Measurements from ENCODE around the gene PARP9. TPM values are rescaled to one million over a fixed set of nuclear protein-coding genes. Genes with fewer than 3 reads are reported as not detected.
"Not testable (repeated sequence)": the region's sequence is repeated elsewhere in the genome, so short reads cannot be mapped to it uniquely, and the experiment has no call there.

The PARP9 gene
- total RNA-seq, 1 donor from 2014 or later, result 41.5 TPM

DNA sequence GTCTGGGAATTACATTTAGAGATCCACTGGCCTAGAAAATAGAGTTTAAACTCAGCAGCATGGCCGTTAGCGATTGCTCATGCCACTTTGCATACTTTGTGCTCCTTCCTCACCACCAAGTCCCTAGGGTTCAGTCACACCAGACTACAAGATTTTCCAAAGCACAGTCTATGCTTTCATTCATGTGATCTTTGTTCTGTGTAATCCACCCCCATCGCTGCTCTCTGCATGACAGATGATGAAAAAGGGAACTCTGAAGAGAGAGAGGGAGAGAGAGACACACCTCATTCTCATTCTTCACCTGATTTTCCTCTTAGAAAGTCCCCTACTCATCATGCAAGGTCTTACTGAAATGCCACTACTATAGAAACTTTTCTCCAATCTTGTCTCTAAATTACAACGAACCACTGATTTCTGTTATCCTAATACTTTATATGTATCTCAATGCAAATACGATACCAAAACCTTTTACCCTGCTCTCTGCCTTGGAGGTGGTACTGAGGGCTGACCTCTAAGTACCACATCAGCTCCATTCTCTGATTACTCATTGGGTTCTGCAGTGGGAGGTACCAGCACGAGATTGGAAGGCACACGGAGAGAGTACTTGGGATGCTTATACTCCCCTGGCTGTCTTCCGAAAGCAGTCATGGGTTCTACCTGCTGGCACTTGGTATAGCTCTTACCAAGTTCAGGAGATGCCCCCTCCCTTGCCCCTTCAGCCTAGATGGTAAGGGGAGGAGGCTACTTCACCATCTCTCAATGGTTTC, 12.3 kb upstream of the PARP9 start:
- DNase-seq (ENCODE audit: low read depth), result peak; percentile 18

DNA sequence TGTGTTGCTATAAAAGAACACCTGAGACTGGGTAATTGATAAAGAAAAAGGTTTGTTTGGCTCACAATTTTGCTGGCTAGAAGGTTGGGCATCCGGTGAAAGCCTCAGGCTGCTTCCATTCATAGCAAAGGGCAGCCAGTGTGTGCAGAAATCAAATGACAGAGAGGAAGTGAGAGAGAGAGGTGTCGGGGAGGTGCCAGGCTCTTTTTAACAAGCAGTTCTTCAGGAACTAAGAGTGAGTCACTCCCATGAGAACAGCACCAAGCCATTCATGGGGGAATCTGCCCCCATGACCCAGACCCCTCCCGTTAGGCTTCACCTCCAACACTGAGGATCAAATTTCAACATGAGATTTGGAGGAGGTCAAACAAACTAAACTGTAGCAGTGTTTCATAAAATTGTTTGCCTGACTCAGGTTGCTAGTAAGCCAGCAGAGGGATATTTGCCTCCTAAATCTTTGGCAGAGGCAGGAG, 8.9 kb upstream of the PARP9 start:
- peak; percentile 92 for DNase-seq (ENCODE audit: low read depth)

DNA sequence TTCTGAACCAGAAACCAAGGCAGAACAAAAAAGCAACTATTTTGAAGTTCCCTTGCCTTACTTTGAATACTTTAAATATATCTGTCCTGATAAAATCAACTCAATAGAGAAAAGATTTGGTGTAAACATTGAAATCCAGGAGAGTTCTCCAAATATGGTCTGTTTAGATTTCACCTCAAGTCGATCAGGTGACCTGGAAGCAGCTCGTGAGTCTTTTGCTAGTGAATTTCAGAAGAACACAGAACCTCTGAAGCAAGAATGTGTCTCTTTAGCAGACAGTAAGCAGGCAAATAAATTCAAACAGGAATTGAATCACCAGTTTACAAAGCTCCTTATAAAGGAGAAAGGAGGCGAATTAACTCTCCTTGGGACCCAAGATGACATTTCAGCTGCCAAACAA, 4.7 kb upstream of the PARP9 start:
- no peak for DNase-seq (ENCODE audit: low read depth)

DNA sequence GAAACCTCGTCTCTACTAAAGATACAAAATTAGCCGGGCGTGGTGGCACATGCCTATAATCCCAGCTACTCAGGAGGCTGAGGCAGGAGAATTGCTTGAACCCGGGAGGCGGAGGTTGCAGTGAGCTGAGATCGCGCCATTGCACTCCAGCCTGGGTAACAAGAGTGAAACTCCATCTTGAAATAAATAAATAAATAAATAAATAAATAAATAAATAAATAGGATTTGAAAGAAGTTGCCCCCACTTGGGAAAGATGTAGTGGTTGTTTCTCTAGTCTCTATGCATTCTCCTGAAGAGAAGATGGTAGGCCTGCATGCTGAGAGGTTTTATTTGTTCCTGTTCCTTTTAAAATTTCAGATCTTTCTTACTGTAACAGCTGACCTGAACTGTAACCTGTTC, 4.0 kb upstream of the PARP9 start:
- not testable (repeated sequence) for DNase-seq (ENCODE audit: low read depth)

DNA sequence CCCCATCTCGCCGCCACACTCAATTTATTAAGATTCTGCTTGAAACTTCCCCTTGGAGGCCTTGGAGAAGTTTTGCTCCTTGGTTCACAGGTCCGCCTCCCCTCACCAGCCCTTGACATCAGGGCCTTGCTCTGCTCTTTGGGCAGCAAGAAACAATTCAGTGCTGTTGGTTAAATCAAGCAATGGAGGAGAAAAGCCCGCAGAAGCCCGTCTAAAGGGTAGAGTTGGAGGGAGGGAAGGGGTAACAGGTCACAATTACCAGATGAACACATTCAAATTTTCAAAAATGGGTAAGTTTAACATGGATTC, 429 bp downstream of the PARP9 start:
- DNase-seq (ENCODE audit: low read depth), result peak; percentile 16

DNA sequence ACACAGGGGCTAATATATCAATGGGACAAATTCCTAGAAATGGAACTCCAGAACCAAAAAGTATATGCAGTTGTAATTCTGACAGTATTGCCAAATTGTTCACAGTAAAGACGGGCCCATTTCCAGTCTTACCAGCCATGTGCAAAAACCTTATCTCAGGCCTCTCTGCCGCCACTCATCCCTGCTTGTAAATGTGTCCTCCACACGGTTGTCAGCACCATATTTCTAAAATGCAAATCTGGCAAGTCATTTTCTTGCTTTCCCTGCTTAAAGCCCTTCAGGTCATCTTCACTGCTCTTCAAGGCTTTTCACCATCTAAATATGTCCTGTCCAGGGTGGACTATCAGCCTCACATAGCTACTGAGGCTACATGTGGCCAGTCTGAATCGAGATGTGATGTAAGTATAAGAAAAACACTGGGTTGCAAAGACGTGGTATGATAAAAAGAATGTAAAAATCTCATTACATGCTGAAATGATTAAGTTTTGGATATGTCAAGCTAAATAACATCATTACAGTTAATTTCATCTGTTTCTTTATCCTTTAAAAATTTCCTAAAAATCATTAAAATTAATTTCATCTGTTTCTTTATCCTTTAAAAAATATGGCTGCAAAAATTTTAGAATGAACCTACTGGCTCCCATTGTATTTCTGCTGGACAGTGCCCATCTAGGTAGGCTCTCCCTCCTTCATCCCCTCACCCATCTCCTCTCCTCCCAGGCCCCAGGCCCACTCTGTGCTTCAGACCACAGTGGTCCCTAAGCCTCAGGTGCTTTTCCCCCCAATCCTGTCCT, 980 bp downstream of the PARP9 start:
- no peak for DNase-seq (ENCODE audit: low read depth)

DNA sequence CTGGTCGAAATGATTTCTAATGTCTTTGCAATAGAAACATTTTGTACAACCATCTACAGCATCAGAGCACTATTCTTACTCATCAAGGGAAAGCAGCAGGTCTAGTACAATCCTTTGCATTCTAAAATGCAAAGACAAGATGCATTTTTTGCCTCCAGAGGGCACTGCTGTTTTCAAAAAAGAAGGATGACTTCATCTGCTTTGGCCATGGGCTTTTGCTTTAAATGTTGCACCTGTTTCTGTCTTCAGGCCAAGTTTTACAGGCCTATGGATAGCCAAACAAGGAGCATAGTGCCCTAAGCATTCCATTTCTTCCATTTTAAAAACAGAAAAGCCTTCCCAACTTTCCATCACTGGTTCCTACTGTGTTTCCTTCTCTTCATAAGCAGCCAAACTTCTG, 3.4 kb downstream of the PARP9 start:
- peak; percentile 70 for DNase-seq (ENCODE audit: low read depth)

DNA sequence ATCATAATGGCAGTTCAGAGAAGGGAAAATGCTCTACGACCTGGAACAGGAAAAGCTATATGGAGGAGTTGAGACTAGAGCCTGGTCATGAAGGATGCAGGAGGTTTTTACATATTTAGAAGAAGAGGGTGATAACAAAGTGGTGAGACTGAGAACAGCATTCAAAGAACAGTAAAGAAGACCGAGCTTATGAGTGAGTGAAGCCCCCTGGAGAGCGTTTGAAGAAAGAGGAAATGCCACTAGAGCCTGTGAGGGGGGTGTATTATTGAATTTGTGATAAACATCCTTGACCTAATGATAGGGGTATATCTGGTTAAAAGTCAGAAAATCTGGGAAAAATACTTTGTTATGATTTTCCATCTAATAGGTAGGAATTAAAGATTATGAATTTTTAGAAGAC, 4.2 kb downstream of the PARP9 start:
- DNase-seq (ENCODE audit: low read depth), result no peak

DNA sequence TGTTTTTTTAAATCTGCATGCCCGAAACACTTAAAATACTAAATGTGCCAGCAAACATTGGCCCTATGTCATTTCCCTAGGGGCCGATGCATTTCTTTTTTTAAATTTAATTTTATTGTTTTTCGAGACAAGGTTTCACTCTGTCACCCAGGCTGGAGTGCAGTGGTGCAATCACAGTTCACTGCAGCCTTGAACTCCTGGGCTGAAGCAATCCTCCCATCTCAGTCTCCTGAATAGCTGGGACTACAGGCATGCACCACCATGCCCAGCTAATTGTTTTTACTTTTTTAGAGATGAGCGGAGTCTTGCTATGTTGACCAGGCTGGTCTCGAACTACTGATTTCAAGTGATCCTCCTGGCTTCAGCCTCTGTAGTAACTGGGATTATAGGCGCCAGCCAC, 5.5 kb downstream of the PARP9 start:
- DNase-seq (ENCODE audit: low read depth), result no peak

DNA sequence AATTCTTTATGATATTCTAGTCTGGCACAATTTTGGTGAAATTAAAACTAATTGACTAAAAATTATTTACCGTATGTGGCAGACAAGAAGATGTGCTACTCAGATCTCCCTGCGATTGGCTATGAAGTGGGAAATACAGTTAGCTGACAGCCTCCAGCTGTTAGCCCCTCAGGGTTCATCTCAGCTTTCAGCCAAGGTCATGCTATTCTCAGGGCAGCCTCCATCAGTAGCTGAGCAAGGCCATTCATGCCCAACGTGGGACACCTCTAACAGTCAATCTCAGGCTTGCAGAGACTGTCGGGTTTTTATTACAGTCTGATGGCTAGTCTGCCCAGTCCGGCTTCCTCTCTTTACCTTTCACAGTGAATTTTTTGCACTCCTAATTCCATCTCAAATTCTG, 6.7 kb downstream of the PARP9 start:
- no peak for DNase-seq (ENCODE audit: low read depth)

DNA sequence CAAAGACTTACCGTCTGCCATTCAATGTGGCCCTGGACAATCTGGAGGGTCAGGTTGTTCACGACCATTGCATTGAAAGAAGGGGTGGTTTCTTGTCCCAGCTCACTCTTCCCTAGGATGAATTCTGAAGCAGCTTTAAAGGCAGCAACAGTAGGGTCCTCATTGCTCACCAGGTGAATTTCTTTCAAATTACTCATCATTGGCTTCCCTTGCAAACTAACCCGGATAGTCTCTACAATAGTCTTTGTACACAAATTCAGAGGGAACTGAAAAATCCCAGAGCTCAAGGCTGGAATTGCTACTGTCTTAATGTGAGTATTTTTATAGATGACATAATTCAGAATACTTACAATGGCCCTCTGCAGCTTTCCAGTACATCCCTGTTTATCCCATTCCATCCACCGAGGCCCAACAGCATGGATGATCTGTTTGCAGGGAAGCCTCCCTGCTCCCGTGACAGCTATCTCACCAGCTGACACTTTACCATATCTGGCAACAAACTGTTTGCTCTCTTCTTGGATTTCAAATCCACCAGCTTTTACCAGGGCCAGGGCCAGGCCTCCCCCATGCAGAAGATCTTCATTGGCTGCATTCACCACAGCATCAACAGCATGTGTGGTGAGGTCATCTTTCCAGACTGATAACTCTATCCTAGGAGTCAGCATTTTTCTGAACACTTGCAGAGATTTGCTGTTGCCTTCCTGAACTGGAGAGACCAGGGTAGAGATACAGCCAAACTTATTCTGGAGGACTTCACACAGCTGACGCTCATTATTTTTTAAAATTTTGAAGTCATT, 8.6 kb downstream of the PARP9 start:
- DNase-seq (ENCODE audit: low read depth), result peak; percentile 17

DNA sequence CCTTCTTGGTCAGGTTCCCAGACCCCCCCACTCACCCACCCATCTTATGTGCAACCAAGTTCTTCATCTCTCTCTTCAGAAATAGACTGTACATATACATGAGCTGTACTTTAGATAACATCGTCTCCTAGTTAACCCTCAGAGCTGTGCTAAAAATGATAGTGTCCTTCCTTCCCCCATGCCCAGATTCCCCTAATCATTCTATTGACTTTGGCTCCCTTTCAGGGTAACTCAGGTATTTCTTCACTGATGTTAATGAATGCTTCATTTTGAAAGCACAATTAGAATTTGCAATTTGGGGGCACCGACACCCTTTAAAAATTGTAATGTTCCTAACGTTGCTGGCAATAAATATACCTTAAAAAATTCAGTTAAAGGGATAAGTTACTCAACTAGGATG, 10.9 kb downstream of the PARP9 start:
- no peak for DNase-seq (ENCODE audit: low read depth)

DNA sequence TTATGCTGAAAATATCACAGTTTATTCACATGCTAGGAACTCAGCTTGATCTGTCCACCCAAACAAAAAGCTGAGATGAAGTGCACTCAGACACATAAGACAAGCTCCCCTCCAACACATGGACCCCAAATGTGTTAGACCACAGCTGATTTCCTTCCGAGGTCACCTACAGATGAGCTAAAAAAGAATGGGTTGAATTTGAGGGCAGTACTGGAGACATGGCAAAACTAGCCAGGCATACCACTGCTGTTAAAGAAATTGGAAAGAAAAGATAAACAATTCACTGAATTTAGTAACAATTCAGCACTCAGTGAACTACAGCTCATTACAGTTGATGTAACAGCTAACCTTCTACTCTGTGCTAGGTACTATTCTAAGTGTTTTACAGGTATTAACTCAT, 15.5 kb downstream of the PARP9 start:
- DNase-seq (ENCODE audit: low read depth), result no peak

DNA sequence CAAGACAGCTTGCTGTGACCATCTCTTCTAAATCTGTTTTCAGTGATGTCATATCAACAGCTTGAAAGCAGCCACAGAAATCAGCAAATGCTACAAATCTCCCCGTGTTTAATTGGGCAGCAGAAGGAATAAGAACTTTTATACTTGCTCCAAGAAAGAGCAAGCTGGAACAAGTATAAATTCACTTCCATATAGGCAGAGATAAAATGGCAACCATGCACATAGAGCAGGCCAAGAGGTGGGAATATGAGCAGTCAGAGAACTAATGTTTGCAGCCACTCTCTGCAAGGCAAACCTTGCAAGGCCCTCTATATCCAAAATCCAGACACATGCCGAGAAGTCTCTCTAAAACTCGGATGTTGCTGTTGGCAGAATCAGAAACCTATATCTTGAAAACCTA, 16.0 kb downstream of the PARP9 start:
- no peak for DNase-seq (ENCODE audit: low read depth)

DNA sequence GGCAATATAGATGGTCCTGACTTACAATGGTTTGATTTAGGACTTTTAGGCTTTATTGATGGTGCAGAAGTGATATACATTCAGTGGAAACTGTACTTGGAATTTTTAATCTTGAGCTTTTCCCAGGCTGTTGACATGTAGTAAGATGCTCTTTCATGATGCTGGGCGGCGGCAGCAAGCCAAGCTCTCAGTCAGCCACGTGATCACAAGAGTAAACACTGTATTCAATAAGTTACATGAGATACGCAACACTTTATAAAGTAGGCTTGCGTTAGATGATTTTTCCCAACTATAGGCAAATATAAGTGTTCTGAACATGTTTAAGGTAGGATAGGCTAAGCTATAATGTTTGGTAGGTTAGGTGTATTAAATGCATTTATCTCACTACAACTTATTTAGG, 17.9 kb downstream of the PARP9 start:
- no peak for DNase-seq (ENCODE audit: low read depth)

DNA sequence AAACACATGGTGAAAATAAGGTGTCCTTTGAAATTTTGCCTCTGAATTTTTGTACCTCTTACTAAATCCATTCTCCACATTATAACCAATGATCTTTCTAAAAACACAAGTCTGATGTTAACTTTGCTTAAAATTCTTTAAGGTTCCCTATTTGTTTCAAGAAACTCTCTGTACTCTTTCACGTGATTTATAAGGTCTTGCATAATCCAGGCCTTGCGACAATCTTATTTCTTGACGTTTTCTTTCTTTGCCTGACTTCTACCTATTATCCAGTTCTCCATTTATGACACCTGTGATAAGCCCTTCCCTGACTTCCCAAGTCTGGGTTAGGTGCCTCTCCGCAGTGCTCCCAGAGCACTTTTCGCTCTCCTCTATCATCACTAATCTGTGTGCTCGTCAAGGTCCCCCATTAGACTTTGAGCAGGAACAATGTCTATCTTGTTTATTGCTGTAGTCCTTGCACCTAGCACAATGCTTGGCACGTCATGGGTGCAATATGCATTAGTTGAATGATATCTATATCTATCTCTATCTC, 25.1 kb downstream of the PARP9 start:
- no peak for DNase-seq (ENCODE audit: low read depth)

DNA sequence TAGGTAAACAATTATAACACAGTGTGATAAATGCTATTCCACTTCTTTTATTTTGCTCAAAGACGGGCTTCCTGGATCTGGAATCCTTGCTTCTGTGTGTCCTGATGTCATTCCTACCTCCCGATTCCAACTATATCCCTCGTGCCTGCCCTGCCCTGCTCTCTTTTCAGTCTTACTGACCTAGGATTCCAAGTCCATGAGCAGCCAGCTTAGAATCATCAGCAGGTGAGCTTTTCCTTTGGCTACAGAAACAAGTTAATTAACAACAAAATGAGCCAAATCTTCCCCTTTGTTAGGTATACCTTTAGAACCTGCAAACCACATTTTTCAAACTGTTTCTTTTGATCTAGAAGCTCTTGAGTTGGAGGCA, 27.5 kb downstream of the PARP9 start:
- DNase-seq (ENCODE audit: low read depth), result no peak

DNA sequence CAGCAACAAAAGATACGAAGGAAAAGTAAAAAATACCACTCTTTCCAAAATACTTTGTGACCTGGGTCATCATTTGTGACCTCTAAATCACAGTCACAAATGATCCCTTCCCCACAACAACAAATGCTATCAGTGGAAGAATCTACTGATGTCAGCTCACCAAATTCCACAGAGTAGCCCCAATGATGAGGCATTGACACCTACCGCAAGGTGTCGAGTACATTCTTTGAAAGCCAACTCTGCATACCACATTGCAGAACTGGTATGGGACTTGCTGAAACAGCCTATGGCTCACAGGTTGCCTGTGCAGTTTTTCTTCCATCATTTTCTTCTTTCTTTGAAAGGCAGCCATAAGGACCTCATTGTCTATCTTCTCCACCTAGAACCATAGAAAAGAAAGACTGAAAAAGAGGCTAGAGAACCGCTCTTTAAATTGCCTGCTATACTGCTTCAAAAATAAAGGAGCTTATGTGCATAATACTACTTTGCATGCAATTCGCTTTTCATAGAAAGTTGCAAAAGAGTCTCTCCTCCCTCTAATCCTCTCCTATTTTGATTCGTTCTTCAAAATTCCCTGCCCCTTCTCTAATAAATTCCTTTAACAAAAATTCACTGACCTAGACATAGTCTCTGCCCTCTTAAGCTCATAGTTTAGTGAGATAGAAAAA, 28.0 kb downstream of the PARP9 start:
- no peak for DNase-seq (ENCODE audit: low read depth)

DNA sequence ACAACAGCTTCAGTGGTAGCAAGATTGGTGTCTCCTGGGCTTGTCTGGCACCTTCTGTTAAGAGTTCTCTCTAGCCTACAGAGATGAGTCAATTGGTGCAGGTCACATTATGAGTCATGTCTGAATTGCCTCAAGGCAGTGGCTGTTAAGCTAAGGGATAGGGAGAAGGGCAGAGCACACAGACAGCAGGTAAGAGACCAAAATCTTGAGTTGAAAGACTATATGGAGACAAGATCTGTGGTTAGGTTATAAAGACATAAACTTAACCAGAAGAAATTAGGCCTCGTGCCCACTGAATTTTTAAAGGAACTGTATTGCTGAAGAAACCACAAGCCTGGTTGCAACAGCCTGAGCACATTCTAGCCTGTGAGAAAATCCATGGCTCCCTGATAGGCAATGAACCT, 30.2 kb downstream of the PARP9 start:
- peak; percentile 95 for DNase-seq (ENCODE audit: low read depth)

DNA sequence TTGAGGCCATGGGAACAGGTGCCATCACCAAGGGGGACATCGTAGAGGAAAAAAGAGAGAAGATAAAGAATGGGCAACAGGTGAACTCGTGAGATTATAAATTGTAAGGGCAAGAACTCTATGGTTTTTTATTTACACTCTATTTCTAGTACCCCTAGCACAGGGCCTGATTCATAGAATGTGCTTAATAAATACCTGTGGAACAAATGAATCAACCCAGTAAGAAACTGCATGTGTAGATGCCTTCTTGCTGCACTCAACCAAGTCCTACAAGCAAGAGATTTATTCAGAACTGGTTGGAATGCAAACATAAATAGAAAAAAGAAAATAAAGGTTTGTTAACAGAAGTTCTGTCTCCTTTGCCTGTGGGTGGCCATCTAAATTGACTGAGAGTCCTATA, 30.6 kb downstream of the PARP9 start:
- no peak for DNase-seq (ENCODE audit: low read depth)

DNA sequence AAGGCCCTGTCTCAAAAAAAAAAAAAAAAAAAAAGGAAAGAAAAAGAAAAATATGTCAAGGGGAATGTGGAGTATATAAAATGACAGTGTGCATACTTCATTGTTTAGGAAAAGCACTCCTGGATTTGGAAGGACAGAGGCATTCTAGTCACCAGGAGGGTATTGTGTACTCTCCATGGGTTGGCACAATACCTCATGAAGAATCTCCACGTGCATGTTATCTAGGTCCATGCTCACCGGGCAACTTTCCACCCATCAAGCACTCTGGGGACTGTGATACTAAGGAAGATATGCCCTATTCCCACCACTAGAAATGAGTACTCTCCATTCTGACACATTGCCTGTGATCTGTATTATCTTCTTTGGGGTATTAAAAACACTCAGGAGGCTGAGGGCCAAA, 33.9 kb downstream of the PARP9 start:
- no peak for DNase-seq (ENCODE audit: low read depth)

DNA sequence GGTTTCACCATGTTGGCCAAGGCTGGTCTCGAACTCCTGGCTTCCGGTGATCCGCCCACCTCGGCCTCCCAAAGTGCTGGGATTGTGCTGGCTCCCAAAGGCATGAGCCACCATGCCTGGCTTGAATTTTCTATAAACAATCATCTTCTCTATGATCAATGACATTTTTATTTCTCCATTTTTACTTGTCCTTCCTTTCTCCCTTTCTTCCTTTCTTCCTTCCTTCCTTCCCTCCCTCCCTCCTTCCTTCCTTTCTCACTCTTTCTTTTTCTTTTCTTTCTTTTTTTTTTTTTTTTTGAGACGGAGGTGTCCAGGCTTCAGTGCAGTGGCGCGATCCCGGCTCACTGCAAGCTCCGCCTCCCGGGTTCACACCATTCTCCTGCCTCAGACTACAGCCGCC, 40.8 kb downstream of the PARP9 start:
- no peak for DNase-seq (ENCODE audit: low read depth)
